ENCODE results near the gene SLC12A9. TPM values are rescaled to one million over a fixed set of nuclear protein-coding genes. Genes with fewer than 3 reads are reported as not detected.

The SLC12A9 gene
- total and polyA plus RNA-seq, 8 donors = 2.9 to 44.6 (median 15.8) TPM

- no peak overlapping the region for H3K4me3 ChIP-seq
- no peak for TF ChIP-seq POLR2AphosphoS5 (IDR thresholded peaks at IDR 0.05)
- no peak for TF ChIP-seq EP300 (IDR thresholded peaks at IDR 0.05)
- no peak for TF ChIP-seq POLR2A (IDR thresholded peaks at IDR 0.05)
- TF ChIP-seq, protein P1, sequence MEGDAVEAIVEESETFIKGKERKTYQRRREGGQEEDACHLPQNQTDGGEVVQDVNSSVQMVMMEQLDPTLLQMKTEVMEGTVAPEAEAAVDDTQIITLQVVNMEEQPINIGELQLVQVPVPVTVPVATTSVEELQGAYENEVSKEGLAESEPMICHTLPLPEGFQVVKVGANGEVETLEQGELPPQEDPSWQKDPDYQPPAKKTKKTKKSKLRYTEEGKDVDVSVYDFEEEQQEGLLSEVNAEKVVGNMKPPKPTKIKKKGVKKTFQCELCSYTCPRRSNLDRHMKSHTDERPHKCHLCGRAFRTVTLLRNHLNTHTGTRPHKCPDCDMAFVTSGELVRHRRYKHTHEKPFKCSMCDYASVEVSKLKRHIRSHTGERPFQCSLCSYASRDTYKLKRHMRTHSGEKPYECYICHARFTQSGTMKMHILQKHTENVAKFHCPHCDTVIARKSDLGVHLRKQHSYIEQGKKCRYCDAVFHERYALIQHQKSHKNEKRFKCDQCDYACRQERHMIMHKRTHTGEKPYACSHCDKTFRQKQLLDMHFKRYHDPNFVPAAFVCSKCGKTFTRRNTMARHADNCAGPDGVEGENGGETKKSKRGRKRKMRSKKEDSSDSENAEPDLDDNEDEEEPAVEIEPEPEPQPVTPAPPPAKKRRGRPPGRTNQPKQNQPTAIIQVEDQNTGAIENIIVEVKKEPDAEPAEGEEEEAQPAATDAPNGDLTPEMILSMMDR (IDR thresholded peaks at IDR 0.05) = no peak
- peaks cover 17 to 30% (median 24%) of the 10 kb centered on the region in 4 donors for H3K4me1 ChIP-seq
- intact Hi-C loops (cut with DNase I; ENCODE audit: low total_unique reads) = loop anchor here (10.0 kb wide), 1 partner anchor 151 kb away; the partner anchor contains the start of gene POP7
- H3K36me3 ChIP-seq = peaks cover 7 to 45% (median 40%) of the 10 kb centered on the region in 4 donors
- whole genome bisulfite sequencing, 5 donors = 84 to 95% (median 92%) methylated on average over 9 to 10 of the region's 10 CpGs
- no peak overlapping the region for H3K27ac ChIP-seq
- no peaks in the 10 kb centered on the region for H3K27me3 ChIP-seq
- no peak for DNase-seq
- no peaks in the 10 kb centered on the region for H3K9me3 ChIP-seq
Observed at GRCh38 chr7:100855515-100855914, 3.0 kb downstream of the SLC12A9 start.

GRCh38 chr7:100856871-100857282 lies 4.4 kb downstream of the SLC12A9 start:
- intact Hi-C loops (cut with DNase I; ENCODE audit: low total_unique reads) = loop anchor here (10.0 kb wide), 1 partner anchor 152 kb away; the partner anchor contains the start of gene POP7
- TF ChIP-seq POLR2A (IDR thresholded peaks at IDR 0.05) (no peak), EP300 (IDR thresholded peaks at IDR 0.05) (no peak), POLR2AphosphoS5 (IDR thresholded peaks at IDR 0.05) (no peak)
- Histone ChIP-seq H3K4me3 (no peak overlapping the region), H3K27me3 (no peaks in the 10 kb centered on the region), H3K27ac (no peak overlapping the region), H3K36me3 (peaks cover 17 to 59% (median 53%) of the 10 kb centered on the region in 4 donors), H3K4me1 (peaks cover 14 to 26% (median 21%) of the 10 kb centered on the region in 4 donors), H3K9me3 (no peaks in the 10 kb centered on the region)
- 96% methylated on average over 16 of the region's 16 CpGs; no CpG with 5 or more reads in 1 of the 5 donors for WGBS, 5 donors
- no peak for DNase-seq

GRCh38 chr7:100859856-100860255 lies 7.3 kb downstream of the SLC12A9 start:
- TF ChIP-seq EP300 (IDR thresholded peaks at IDR 0.05) (no peak), POLR2AphosphoS5 (IDR thresholded peaks at IDR 0.05) (no peak), POLR2A (IDR thresholded peaks at IDR 0.05) (no peak)
- TF ChIP-seq, protein P1 (IDR thresholded peaks at IDR 0.05) = no peak
- H3K27me3 ChIP-seq = no peaks in the 10 kb centered on the region
- peaks cover 17 to 68% (median 62%) of the 10 kb centered on the region in 4 donors for H3K36me3 ChIP-seq
- DNase-seq = no peak
- intact Hi-C loops (cut with DNase I; ENCODE audit: low total_unique reads) = loop anchor here (10.0 kb wide), 1 partner anchor 155 kb away; the partner anchor contains the start of gene POP7
- 79 to 87% (median 84%) methylated on average over 14 to 15 of the region's 15 CpGs for WGBS, 5 donors
- H3K9me3 ChIP-seq = no peaks in the 10 kb centered on the region
- H3K4me1 ChIP-seq = peaks cover 5 to 16% (median 12%) of the 10 kb centered on the region in 4 donors
- no peak overlapping the region for H3K27ac ChIP-seq
- H3K4me3 ChIP-seq = no peak overlapping the region

- no peaks in the 10 kb centered on the region for H3K9me3 ChIP-seq
- TF ChIP-seq EP300 (IDR thresholded peaks at IDR 0.05) (no peak), POLR2A (IDR thresholded peaks at IDR 0.05) (no peak), POLR2AphosphoS5 (IDR thresholded peaks at IDR 0.05) (no peak)
- TF ChIP-seq, protein P1 (IDR thresholded peaks at IDR 0.05) = no peak
- no peak overlapping the region for H3K4me3 ChIP-seq
- intact Hi-C loops (cut with DNase I; ENCODE audit: low total_unique reads) = no loop called here
- no peak for DNase-seq
- peaks cover 9 to 21% (median 20%) of the 10 kb centered on the region in 4 donors for H3K4me1 ChIP-seq
- H3K27me3 ChIP-seq = no peaks in the 10 kb centered on the region
- 87 to 97% (median 93%) methylated on average over 16 to 18 of the region's 18 CpGs for WGBS, 5 donors
- H3K27ac ChIP-seq = no peak overlapping the region
- peaks cover 17 to 62% (median 57%) of the 10 kb centered on the region in 4 donors for H3K36me3 ChIP-seq
Observed at GRCh38 chr7:100860702-100861615, 8.4 kb downstream of the SLC12A9 start.
